GM19025 (cell line): ENCODE measurements around the gene NASP.
"Not testable (repeated sequence)": the region's sequence is repeated elsewhere in the genome, so short reads cannot be mapped to it uniquely, and the experiment has no call there.

ENCODE experiments used
- ATAC-seq: cut with Tn5 transposase; IDR thresholded peaks from one replicate; pipeline ENCODE4 v1.9.1; 2021; ENCODE audit warnings: mild to moderate bottlenecking, low read depth, moderate library complexity; ENCODE audit not compliant: unreplicated experiment

Gene NASP

DNA sequence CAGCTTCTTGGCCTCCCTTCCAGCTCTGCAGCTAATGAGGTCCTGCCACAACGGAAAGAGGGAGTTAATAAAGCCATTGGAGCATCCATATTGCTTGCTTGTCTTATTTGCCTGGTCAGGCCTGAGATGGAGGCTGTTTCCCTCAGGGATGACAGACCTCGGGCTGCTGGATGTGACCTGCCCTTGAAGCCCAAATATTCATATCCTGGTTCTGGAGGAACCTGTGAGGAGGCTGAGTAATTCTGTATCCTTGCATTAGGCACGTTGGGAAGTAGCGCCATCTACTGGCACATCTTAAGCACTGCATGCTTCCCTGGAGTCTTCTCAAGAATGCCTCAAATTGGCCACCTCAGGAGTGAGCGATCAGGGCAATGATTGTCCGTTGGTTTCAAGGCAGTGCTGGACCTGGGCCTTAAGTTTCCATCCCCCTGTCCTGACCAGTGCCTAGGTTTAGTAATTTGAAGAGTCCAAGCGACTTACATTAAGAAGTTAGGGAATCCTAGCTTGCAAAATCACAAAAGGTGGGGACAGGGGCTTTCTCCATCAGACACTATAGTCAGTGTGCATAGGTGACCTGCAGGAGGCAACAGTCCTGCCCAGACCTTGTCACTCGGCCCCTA is 13.8 kb upstream of the NASP start:
- no peak for ATAC-seq

GRCh38 chr1:45570631-45571030 is 13.2 kb upstream of the NASP start:
- no peak for ATAC-seq

- ATAC-seq: no peak
Observed at GRCh38 chr1:45573231-45573804, 10.5 kb upstream of the NASP start.

- no peak for ATAC-seq
Observed at GRCh38 chr1:45574105-45574626, 9.7 kb upstream of the NASP start.

DNA sequence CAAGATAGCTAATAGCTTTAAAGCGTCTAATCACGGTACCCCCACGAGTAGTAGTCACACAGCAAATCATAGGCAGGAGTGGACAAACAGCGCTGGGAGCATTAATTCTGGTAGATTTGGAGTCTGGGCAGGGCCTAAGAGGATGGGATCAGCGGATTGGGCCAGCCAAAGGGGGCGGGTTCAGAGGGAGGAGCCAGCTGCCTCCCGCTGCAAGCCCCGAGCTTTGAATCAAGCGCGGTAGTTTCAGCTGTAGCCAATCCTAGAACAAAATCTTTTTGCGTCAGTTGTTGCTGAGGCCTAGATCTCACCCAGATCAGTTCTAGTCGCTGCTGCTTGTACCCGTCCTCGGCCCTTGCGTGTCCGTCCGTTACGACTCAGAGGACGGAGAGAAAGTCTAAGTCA is 576 bp upstream of the NASP start:
- ATAC-seq: peak; percentile 73

- ATAC-seq: peak; percentile 21
Observed at GRCh38 chr1:45584351-45585109, 689 bp downstream of the NASP start.

GRCh38 chr1:45585110-45585426 is 1.2 kb downstream of the NASP start:
- ATAC-seq: no peak

DNA sequence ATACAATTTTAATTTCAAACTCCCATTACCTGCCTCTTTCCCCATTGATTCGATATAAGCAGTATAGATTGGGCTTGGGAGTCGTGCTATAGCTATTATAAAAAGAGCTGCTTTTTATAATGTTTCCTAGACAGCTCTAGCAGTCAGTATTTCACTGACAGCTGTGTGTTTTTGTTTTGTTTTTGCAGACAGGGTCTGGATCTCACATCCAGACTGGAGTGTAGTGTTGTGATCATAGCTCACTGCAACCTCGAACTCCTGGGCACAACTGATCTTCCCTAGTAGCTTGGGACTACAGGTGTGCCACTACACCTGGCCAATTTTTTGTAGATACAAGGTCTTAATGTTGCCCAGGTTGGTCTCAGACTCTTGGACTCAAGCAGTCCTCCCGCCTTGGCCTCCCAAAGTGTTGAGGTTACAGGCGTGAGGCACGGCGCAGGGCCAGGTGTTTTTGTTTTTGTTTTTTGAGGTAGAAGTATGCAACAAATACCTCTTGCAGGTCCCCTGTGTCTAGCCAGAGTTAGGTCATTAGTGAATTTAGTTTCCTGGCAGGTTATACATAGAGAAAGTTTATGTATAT is 1.7 kb downstream of the NASP start:
- ATAC-seq: no peak

- ATAC-seq: no peak
Observed at GRCh38 chr1:45586769-45587168, 2.9 kb downstream of the NASP start.

- no peak for ATAC-seq
Observed at GRCh38 chr1:45589861-45590260, 6.0 kb downstream of the NASP start.

DNA sequence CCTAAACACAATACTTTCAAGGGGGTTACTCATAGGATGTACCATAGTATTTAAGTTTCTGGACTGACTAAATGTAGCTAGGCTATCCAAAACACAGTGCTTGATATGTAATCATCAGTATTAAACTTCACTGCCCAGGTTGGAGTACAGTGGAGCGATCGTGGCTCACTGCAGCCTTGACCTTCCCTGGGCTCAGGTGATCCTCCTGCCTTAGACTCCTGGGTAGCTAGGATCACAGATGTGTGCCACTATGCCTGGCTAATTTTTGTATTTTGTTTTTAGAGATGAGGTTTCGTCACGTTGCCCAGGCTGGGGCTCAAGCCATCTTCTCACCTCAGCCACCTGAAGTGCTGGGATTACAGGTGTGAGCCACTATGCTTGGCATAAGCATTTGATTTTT is 10.6 kb downstream of the NASP start:
- ATAC-seq: no peak

DNA sequence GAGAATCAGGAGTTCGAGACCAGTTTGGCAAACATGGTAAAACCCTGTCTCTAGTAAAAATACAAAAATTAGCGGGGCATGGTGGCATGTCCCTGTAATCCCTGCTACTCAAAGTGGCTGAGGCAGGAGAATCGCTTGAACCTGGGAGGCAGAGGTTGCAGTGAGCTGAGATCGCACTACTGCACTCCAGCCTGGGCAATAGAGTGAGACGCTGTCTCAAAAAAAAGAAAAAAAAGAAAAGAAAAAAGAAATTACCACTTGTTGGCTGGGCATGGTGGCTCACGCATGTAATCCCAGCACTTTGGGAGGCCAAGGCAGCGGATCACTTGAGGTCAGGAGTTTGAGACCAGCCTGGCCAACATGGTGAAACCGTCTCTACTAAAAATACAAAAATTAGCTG is 12.9 kb downstream of the NASP start:
- ATAC-seq: not testable (repeated sequence)

- ATAC-seq: no peak
Observed at GRCh38 chr1:45604239-45604638, 20.4 kb downstream of the NASP start.

GRCh38 chr1:45607404-45608074 is 23.7 kb downstream of the NASP start:
- no peak for ATAC-seq

GRCh38 chr1:45608175-45609156 is 24.6 kb downstream of the NASP start:
- ATAC-seq: no peak

DNA sequence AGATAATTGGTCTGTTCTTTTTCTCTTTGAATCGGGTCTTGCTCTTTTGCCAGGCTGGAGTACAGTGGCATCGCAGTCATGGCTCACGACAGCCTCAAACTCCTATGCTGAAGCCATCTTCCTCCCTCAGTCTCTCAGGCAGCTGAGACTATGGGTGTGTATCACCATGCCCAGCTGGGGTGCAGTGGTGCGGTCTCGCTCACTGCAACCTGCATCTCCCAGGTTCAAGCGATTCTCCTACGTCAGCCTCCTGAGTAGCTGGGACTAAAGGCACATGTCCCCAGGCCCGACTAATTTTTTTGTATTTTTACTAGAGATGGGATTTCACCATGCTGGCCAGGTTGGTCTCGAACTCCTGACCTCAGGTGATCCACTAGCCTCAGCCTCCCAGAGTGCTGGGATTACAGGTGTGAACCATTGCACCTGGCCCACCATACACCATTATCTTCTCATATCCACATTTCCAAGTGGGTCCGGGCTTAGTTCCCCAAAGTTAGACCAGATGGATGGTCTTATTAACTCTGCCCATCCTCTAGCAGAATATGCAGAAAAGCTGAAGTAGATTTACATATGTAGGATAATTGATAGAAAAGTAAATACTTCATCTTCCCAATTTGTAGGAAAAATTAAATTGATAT is 26.9 kb downstream of the NASP start:
- ATAC-seq: no peak

GRCh38 chr1:45612941-45613579 is 29.2 kb downstream of the NASP start:
- no peak for ATAC-seq

- ATAC-seq: no peak
Observed at GRCh38 chr1:45615885-45616284, 32.0 kb downstream of the NASP start.

DNA sequence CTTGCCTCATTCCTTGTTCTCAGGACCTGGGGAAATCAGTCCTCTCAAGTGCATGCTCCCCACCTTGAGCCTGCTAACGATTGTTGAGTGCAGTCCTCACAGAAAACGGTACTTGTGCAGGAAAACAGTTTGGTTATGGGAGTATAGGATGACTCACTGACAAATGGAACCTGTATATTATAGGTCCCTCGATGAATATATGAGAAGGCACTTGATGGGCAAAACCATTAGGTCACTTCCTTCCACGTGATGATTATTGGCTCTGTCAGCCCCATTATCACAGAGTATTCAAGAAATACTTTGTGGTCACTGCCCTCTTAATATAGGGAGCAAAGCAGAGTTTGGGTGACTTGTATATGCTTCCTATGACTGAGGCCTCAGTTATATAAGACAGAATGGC is 33.8 kb downstream of the NASP start:
- no peak for ATAC-seq
